ENCODE measurements around the gene GABRG3. TPM values are rescaled to one million over a fixed set of nuclear protein-coding genes. Genes with fewer than 3 reads are reported as not detected.

Gene GABRG3
- total and polyA plus RNA-seq, 9 of the 15 experiments (the other 6 are each of a cell fraction or from before 2014, with no cell fraction given): 4.0 to 15.1 (median 11.2) TPM

DNA sequence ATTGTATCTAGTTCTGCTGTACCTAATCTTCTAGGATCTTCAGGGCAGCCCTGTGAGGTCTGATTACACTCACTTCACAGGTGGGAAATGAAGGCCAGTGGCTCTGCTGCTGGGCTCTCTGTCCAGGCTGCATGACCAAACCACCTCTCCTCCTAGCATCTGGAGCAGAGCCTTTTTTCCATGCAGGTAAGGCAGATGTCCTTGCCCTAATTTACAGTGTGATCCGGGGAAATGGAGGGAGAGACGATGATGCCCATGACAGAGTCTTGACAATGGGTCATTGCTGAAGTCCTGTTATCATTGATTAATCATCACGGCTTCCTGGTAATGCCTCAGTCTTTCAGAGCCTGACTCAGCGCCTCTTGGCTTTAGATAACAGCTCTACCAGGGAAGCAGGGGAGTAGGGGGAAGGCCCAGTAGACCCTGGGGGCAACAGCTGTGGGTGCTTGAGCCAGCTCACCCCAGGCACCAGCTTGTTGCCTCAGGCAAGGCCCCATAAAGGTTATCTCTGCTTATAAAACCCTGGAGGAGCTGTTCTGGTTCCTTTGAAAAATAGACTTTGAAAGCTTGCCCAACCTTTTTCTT lies 153.4 kb downstream of the GABRG3 start (continued):
- TF ChIP-seq, protein P1, sequence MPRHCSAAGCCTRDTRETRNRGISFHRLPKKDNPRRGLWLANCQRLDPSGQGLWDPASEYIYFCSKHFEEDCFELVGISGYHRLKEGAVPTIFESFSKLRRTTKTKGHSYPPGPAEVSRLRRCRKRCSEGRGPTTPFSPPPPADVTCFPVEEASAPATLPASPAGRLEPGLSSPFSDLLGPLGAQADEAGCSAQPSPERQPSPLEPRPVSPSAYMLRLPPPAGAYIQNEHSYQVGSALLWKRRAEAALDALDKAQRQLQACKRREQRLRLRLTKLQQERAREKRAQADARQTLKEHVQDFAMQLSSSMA (CRISPR knock-in tag; IDR thresholded peaks at IDR 0.05): no peak
- TF ChIP-seq ZNF431 (CRISPR knock-in tag; IDR thresholded peaks at IDR 0.05) (no peak), NONO (IDR thresholded peaks at IDR 0.05; ENCODE audit: low read depth in 2 of 2, low read length in 1 of 2) (no peak), CEBPB (tag; IDR thresholded peaks at IDR 0.05) (no peak), TEAD4 (IDR thresholded peaks at IDR 0.05; ENCODE audit: low read length) (peak; percentile 43), TEAD4 (CRISPR knock-in tag; IDR thresholded peaks at IDR 0.05; ENCODE audit: borderline replicate concordance) (no peak), CHD2 (IDR thresholded peaks at IDR 0.05; ENCODE audit: low read depth, low read length) (no peak), SMARCC2 (IDR thresholded peaks at IDR 0.05; ENCODE audit: low read depth) (peak; percentile 36; the same call in 1 of the 2 replicates), ZZZ3 (IDR thresholded peaks at IDR 0.05) (no peak), CHD4 (IDR thresholded peaks at IDR 0.05; ENCODE audit: insufficient read depth, insufficient replicate concordance, low read depth, low read length, poor library complexity, severe bottlenecking) (no peak), MCM7 (IDR thresholded peaks at IDR 0.05) (no peak), ZNF197 (CRISPR knock-in tag; IDR thresholded peaks at IDR 0.05; ENCODE audit: low read depth) (no peak), PRMT5 (CRISPR knock-in tag; IDR thresholded peaks at IDR 0.05) (no peak), FOXP1 (CRISPR knock-in tag; IDR thresholded peaks at IDR 0.05) (no peak), SNRNP70 (optimal IDR thresholded peaks at IDR 0.05; ENCODE audit: low read depth, low read length) (no peak), DIDO1 (tag; IDR thresholded peaks at IDR 0.05; ENCODE audit: low read depth) (no peak), RBM39 (optimal IDR thresholded peaks at IDR 0.05; ENCODE audit: low read depth, low read length) (no peak), HDAC1 (IDR thresholded peaks at IDR 0.05) (peak in 1 of 2 experiments; percentile 60; a peak in 2 of 4 replicates), ZNF282 (CRISPR knock-in tag; IDR thresholded peaks at IDR 0.05) (no peak), CBFA2T2 (conservative IDR thresholded peaks at IDR 0.05) (peak; percentile 66), HEY1 (CRISPR knock-in tag; IDR thresholded peaks at IDR 0.05; ENCODE audit: borderline replicate concordance) (no peak)
- TF ChIP-seq, protein P2, sequence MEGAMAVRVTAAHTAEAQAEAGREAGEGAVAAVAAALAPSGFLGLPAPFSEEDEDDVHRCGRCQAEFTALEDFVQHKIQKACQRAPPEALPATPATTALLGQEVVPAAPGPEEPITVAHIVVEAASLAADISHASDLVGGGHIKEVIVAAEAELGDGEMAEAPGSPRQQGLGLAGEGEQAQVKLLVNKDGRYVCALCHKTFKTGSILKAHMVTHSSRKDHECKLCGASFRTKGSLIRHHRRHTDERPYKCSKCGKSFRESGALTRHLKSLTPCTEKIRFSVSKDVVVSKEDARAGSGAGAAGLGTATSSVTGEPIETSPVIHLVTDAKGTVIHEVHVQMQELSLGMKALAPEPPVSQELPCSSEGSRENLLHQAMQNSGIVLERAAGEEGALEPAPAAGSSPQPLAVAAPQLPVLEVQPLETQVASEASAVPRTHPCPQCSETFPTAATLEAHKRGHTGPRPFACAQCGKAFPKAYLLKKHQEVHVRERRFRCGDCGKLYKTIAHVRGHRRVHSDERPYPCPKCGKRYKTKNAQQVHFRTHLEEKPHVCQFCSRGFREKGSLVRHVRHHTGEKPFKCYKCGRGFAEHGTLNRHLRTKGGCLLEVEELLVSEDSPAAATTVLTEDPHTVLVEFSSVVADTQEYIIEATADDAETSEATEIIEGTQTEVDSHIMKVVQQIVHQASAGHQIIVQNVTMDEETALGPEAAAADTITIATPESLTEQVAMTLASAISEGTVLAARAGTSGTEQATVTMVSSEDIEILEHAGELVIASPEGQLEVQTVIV (CRISPR knock-in tag; IDR thresholded peaks at IDR 0.05; ENCODE audit: borderline replicate concordance): no peak
- TF ChIP-seq, protein P3, sequence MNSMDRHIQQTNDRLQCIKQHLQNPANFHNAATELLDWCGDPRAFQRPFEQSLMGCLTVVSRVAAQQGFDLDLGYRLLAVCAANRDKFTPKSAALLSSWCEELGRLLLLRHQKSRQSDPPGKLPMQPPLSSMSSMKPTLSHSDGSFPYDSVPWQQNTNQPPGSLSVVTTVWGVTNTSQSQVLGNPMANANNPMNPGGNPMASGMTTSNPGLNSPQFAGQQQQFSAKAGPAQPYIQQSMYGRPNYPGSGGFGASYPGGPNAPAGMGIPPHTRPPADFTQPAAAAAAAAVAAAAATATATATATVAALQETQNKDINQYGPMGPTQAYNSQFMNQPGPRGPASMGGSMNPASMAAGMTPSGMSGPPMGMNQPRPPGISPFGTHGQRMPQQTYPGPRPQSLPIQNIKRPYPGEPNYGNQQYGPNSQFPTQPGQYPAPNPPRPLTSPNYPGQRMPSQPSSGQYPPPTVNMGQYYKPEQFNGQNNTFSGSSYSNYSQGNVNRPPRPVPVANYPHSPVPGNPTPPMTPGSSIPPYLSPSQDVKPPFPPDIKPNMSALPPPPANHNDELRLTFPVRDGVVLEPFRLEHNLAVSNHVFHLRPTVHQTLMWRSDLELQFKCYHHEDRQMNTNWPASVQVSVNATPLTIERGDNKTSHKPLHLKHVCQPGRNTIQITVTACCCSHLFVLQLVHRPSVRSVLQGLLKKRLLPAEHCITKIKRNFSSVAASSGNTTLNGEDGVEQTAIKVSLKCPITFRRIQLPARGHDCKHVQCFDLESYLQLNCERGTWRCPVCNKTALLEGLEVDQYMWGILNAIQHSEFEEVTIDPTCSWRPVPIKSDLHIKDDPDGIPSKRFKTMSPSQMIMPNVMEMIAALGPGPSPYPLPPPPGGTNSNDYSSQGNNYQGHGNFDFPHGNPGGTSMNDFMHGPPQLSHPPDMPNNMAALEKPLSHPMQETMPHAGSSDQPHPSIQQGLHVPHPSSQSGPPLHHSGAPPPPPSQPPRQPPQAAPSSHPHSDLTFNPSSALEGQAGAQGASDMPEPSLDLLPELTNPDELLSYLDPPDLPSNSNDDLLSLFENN (IDR thresholded peaks at IDR 0.05; ENCODE audit: low read depth in 2 of 2, low read length in 2 of 2): no peak

Data from K562 (cell line).